ENCODE data around the gene PRKCA.

PRKCA gene

GRCh38 chr17:66562119-66562518, 259.7 kb downstream of the PRKCA start:
- DNase-seq: no peak

DNA sequence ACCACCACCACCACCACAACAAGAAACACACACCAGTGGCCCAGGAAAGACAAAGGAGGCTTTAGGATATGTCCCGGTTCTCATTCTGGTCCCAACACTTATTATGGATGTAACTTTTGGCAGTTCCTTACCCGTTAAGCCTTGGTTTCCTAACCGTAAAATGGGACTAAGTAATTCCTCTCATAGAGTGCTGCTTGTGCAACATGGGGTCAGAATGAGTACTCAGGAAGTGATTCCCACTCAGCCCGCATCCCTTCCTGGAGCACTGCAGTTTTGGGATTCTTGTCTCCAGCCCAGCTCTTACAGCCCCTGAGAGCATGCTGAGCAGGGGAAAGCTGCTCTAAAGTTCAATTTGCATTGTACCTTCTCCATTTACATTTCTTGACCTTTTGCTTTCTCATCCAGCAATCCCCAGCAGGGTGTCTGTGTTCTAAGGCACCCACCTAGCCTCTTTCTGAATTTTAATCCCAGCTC, 262.6 kb downstream of the PRKCA start:
- DNase-seq: no peak

DNA sequence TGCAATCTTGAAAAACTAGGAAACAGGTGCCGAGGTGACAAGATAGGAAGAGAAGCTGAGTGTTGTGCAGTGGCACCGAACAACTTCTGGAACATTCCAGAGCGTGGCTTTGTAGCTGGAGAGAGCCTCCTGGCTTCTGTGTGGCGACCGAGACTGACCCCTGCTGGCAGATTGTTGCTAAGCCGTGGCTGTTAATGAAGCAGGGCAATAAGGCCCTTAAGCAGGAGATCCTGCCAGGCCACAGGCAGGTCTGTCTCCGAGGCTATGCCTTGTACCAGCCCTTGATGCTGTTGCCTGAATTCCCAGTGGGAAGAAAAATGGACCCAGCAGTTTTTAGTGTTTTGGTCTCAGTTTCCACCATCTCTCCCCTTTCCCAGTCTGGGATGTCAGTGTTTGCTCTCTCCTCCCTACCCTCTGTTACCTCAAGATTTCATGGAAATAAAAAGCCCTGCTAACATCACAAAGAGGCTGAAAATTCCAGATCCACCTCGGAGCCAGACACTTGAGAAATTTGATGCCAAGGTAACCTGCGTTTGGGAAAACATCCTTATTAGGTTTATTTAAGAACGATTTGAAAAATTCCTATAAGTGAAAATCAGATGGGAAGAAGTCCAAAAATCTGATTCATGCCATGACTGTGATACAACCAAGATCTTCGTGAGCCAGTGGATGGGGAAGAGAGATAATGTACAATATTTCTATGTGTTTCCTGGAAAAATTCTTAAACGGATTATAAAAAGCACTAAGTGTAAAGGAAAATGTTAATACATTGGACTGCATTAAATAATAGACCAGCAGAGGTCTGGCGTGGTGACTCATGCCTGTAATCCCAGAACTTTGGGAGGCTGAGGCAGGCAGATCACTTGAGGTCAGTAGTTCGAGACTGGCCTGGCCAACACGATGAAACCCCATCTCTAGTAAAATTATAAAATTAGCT, 265.1 kb downstream of the PRKCA start:
- peak; percentile 32 for DNase-seq

- no peak for DNase-seq
Observed at GRCh38 chr17:66569572-66569971, 267.2 kb downstream of the PRKCA start.

GRCh38 chr17:66570447-66571195, 268.2 kb downstream of the PRKCA start:
- no peak for DNase-seq

DNA sequence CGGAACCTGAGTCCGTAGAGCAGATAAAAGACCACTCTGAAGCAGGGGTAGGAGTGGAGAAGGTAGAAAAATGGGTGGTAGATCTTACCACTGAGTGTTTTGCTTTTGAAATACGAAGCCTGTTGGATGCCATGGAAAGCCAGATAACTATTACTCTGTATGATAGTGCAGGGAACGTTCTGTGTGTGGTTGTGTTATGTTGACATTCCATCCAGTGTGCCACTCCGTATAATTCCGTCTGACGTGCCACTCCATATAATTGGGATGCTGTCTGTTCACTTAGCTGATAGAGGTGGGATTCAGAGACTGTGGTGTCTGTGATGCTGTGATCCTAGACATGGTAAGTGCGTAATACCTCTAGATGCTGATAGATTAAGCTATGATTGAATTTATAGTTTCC, 269.3 kb downstream of the PRKCA start:
- DNase-seq: no peak

DNA sequence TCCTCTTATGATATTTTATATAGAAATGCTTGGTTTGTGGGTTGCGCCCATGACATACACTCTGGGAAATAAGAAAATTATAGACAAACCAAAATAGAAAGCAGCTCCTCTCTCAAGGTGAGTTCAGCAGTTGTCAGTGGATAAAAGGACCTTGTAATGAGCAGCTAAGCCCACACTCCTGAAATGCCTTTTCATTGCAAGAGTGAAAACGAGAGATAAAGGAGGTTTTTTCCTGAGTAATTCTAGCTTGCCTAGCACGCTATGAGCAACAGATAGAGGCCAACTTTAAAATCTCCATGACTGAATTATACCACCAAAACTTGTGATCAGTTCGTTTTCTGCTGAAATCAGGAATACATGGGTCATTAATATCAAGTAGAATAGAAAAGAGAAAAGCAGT, 270.7 kb downstream of the PRKCA start:
- DNase-seq: no peak

DNA sequence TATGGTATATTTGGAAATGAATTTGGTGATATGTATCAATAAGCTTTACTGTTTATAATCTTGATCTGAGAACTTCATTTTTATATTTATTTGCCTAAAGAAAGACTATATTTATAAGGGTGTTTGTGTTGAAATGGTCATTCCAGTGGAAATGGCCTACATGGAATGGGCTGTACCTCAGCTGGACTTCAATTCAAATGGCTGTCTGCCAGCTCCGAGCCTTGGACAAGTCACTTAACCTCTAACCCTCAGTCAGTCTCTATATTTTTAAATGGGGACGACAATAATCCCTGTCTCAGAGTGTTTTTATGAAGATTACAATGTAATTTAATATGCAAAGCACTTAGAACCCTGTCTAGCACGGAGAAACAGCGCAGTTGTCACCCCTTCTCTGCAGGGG, 271.7 kb downstream of the PRKCA start:
- DNase-seq: no peak

DNA sequence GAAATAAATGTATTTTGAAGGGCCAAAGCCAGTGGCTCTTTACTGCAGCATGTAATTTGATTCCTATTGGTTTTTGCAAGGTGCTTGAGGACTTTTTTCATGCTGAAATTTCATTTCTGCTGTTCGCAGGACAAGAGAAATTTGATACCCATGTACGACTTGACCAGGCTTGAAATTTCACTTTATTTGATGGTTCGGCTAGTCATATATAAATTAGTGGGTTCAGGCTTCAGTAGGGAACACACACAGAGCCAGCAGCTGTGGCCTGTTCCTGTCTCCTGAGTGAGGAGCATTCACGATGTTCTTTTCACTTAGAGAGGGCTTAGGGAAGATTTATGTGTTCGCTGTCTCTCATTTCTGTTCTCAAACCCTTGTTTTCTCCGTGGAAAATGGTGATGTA, 274.1 kb downstream of the PRKCA start:
- DNase-seq: no peak

DNA sequence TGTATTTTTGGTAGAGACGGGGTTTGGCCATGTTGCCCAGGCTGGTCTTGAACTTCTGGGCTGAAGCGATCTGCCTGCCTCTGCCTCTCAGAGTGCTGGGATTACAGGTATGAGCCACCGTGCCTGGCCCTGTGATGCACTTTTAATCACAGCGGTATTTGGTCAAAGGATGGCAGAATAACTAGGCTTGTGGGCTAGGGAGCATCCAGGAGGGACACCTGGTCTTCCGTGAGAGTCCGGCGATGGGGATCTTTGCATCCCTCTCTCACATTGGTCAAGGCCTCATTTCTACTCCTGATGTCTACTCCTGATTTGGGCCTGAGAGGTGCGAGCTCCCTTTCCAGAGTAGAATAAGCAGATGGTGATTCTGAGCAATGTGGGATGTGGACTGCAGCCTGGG, 274.6 kb downstream of the PRKCA start:
- DNase-seq: no peak

GRCh38 chr17:66578781-66579489, 276.5 kb downstream of the PRKCA start:
- no peak for DNase-seq

DNA sequence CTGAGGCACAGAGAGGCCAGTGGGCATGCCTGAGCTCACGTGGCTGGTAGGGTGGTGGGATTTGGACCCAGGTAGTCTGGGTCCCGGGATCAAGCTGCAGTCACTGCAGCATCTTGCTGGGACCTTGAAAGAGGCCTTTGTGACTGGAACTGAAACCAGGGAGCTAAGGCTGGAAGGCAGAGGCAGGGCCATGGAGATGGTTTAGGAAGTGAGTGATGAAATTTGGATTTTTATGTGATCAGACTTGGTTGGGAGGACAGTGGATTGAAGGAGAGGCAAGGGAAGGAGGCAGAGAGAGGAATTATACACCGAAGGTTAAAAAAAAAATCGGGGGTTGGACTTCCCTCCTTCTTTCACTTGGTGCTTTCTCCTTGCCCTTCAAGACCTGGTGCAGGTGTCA, 277.1 kb downstream of the PRKCA start:
- no peak for DNase-seq

GRCh38 chr17:66580184-66580955, 278.0 kb downstream of the PRKCA start:
- no peak for DNase-seq

GRCh38 chr17:66580956-66581391, 278.6 kb downstream of the PRKCA start:
- DNase-seq: no peak

- no peak for DNase-seq
Observed at GRCh38 chr17:66582373-66583111, 280.1 kb downstream of the PRKCA start.

DNA sequence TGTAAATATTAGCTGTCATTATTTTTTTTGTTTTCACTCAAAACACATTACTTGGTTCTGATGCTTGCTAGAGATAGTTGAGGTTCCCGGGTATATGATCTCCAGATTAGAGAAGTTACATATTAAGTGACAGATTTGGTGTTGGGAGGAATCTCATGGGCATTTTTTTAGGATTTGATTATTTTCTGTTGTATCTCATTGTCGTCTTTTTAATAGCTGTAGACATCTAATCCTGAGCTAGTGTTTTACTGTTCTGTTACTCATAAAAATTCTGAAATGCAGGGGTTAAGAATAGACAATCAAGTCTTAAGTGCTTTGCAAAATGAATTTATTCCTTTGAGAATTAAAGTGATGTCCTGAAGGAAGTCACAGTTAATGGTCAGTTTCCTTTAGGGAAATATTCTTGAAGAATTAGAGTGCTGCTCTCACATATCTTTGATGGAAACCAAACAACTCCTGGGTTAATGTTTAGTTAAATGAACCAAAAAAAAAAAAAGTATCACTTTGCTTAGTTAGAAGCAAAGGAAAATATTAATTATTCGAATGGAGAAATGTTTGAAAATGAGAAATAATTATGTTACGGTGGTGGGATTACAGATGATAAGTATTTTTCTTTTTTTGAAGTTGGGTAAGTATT, 280.8 kb downstream of the PRKCA start:
- no peak for DNase-seq

DNA sequence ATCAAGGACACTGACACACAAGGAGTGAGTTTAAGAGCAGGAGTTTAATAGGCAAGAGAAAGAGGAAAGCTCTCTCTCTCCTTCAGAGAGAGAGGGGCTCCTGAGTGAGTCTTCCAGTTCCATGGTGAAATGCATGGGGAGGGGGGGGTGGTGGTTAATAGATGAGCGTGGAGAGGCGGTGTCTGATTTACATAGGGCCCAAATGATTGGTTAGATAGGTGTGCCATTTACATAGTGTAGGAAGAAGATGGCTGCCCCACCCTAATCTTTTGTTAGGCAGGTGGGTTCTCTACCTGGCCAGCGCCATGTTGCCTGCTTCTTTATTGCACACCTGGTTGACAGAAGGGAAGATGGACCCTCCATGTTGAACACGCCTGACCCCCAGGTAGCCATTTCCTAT, 282.5 kb downstream of the PRKCA start:
- peak; percentile 25 for DNase-seq

- no peak for DNase-seq
Observed at GRCh38 chr17:66585472-66585871, 283.1 kb downstream of the PRKCA start.

DNA sequence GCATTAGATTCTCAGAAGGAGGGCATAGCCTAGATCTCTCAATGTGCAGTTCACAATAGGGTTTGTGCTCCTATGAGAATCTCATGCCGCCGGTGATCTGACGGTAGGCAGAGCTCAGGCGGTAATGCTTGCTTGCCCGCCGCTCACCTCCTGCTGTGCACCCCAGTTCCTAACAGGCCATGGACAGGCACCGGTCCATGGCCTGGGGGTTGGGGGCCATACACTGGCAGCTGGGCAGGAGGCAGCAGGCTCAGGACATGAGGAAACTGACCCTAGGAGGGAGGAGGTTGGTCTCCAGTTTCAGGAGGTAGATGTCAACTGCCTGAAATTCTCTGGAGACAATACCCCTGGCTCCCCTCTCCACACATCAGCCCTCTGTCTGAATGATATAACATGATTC, 287.5 kb downstream of the PRKCA start:
- DNase-seq: no peak

DNA sequence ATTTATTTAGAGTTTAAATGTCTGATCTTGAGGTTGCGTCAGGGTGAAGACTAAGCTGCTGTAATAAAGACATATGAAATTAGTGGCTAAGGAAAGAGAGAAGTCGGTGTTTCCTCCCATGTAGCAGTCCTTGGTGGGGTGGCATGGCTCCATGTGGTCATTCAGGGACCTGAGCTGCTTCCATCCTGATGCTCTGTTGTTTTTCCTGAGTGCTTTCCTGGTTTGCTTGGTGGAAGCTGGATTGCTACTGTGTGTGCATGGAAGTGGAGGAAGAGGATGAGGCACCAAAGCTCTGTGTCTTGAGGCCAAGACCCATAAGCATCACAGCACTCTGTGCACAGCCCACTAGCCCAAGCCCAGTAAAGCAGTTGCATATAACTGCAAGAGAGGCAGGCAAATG, 290.7 kb downstream of the PRKCA start:
- DNase-seq: no peak

DNA sequence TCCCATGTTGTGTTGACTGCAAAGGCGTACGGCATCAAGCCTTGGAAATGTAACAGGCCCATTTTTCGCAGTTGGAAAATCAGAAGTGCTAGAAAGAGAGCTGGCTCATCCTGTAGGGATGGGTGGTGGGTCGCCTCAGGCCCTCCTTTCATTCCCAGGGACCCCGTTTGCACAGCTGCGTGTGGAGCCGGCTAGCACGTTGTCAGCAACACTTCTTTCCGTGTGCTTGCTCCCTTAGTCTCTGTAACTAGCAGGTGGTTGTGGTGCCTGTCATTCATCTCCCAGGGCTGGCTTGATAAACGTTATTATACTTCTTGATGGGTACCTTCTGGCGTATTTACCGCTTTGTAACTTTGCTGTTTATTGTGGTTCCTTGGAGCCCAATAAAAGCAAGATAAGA, 293.5 kb downstream of the PRKCA start:
- DNase-seq: no peak

Data from NCI-H146 (cell line).